ENCODE results near the gene DNAJA2. TPM values are rescaled to one million over a fixed set of nuclear protein-coding genes. Genes with fewer than 3 reads are reported as not detected.
A peak's percentile ranks its signal among the peaks of the same experiment; 100 is the strongest.

DNAJA2 gene
- polyA plus RNA-seq, 2 of the 4 experiments (the other 2 are of a cell fraction), result 33.7 to 82.3 TPM

DNA sequence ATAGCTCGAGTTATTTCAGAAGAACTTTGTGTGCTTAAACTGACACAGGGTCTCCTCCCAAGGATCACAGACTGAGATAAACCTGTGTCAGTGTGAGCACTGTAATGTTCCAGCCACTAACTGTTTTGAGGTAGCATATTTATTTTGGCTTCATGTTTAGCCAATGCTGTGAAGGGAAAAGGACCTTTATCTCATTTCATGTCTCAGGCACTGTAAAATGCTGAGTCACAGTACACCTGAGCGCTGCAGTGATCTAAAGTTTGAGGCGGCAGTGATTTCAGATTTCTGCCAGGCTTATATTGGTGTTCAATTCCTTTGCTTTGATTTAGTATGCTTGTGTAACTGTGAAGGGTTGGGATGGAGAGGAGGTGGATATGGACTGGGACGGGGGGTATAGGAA is 3.1 kb upstream of the DNAJA2 start:
- DNase-seq (ENCODE audit: low read depth in 1 of 2, low spot score in 1 of 2) (peak in 1 of 2 experiments; percentile 24), ATAC-seq (no peak), FAIRE-seq (no peak)
- H3K4me2 ChIP-seq, result peak overlapping the region; percentile 45
- TF ChIP-seq MAFK (IDR thresholded peaks at IDR 0.05; ENCODE audit: partially characterized antibody), result peak; percentile 98
- peak; percentile 96 for TF ChIP-seq NFE2L2 (conservative IDR thresholded peaks at IDR 0.05; ENCODE audit: low read length)
- no peak for TF ChIP-seq CBX2 (IDR thresholded peaks at IDR 0.05; ENCODE audit: borderline replicate concordance, low read depth)
- no peak overlapping the region for H3K4me3 ChIP-seq
- POLR2A ChIA-PET, result no interaction called here
- WGBS (ENCODE audit: missing lambda C conversion rate), result 50% methylated on average over 4 of the region's 4 CpGs
- no peaks in the 10 kb centered on the region for H3K9me3 ChIP-seq
- CTCF ChIA-PET, result no interaction called here
- peak overlapping the region; percentile 66 to 85 for H3K27ac ChIP-seq
- H3K4me1 ChIP-seq, result peaks cover 25% of the 10 kb centered on the region

DNA sequence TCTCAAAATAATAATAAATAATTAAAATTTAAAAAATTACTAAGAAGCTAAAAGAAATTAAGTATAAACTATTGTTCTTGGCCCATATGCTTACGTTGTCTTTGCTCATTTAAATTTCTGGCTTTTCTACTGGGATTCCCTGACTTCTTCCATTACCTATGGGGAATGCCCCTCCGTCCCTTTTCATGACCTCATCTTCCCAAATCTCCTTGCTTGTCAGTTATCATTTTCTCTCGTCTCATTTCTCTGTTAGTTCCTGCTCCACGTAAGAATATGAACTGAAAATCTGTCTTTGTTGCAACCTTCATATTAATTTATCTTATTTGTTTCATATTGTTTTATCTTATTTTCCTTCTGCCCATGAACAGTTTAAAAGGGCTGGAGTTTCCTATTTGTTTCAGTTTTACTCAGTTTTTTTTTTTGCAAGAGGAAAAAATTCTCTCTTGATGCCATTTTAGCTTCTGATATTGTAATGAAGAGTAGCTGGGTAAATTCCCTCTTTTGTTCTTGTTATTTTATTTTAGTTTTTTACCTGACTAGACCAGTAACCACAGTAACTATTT is 2.5 kb upstream of the DNAJA2 start:
- Histone ChIP-seq H3K4me1 (peaks cover 31% of the 10 kb centered on the region), H3K27ac (peak overlapping the region; percentile 66 to 85), H3K4me3 (no peak overlapping the region), H3K9me3 (no peaks in the 10 kb centered on the region), H3K4me2 (peak overlapping the region; percentile 45)
- ATAC-seq (no peak), FAIRE-seq (no peak), DNase-seq (ENCODE audit: low read depth in 1 of 2, low spot score in 1 of 2) (no peak)
- TF ChIP-seq, protein P1, sequence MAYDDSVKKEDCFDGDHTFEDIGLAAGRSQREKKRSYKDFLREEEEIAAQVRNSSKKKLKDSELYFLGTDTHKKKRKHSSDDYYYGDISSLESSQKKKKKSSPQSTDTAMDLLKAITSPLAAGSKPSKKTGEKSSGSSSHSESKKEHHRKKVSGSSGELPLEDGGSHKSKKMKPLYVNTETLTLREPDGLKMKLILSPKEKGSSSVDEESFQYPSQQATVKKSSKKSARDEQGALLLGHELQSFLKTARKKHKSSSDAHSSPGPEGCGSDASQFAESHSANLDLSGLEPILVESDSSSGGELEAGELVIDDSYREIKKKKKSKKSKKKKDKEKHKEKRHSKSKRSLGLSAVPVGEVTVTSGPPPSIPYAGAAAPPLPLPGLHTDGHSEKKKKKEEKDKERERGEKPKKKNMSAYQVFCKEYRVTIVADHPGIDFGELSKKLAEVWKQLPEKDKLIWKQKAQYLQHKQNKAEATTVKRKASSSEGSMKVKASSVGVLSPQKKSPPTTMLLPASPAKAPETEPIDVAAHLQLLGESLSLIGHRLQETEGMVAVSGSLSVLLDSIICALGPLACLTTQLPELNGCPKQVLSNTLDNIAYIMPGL (CRISPR knock-in tag; IDR thresholded peaks at IDR 0.05; ENCODE audit: borderline replicate concordance), result no peak
- TF ChIP-seq BHLHE40 (IDR thresholded peaks at IDR 0.05; ENCODE audit: low read depth, low read length) (no peak), ZFP36 (IDR thresholded peaks at IDR 0.05; ENCODE audit: borderline replicate concordance, partially characterized antibody) (no peak), TFCP2L1 (CRISPR knock-in tag; IDR thresholded peaks at IDR 0.05) (no peak), CHD2 (IDR thresholded peaks at IDR 0.05; ENCODE audit: low read length, partially characterized antibody) (no peak), CBX2 (IDR thresholded peaks at IDR 0.05; ENCODE audit: borderline replicate concordance, low read depth) (no peak), FOSB (CRISPR knock-in tag; IDR thresholded peaks at IDR 0.05) (no peak), HOXB5 (CRISPR knock-in tag; IDR thresholded peaks at IDR 0.05) (no peak), TP53 (CRISPR knock-in tag; IDR thresholded peaks at IDR 0.05) (no peak), RFX5 (IDR thresholded peaks at IDR 0.05) (no peak), NPAS2 (CRISPR knock-in tag; IDR thresholded peaks at IDR 0.05; ENCODE audit: borderline replicate concordance) (no peak), GATA3 (IDR thresholded peaks at IDR 0.05; ENCODE audit: borderline replicate concordance) (no peak), CBX8 (IDR thresholded peaks at IDR 0.05) (no peak), PHF8 (IDR thresholded peaks at IDR 0.05; ENCODE audit: borderline replicate concordance, low read depth) (no peak), EHF (CRISPR knock-in tag; IDR thresholded peaks at IDR 0.05) (no peak)
- TF ChIP-seq, protein P2, sequence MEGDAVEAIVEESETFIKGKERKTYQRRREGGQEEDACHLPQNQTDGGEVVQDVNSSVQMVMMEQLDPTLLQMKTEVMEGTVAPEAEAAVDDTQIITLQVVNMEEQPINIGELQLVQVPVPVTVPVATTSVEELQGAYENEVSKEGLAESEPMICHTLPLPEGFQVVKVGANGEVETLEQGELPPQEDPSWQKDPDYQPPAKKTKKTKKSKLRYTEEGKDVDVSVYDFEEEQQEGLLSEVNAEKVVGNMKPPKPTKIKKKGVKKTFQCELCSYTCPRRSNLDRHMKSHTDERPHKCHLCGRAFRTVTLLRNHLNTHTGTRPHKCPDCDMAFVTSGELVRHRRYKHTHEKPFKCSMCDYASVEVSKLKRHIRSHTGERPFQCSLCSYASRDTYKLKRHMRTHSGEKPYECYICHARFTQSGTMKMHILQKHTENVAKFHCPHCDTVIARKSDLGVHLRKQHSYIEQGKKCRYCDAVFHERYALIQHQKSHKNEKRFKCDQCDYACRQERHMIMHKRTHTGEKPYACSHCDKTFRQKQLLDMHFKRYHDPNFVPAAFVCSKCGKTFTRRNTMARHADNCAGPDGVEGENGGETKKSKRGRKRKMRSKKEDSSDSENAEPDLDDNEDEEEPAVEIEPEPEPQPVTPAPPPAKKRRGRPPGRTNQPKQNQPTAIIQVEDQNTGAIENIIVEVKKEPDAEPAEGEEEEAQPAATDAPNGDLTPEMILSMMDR (IDR thresholded peaks at IDR 0.05), result no peak
- TF ChIP-seq, protein P3, sequence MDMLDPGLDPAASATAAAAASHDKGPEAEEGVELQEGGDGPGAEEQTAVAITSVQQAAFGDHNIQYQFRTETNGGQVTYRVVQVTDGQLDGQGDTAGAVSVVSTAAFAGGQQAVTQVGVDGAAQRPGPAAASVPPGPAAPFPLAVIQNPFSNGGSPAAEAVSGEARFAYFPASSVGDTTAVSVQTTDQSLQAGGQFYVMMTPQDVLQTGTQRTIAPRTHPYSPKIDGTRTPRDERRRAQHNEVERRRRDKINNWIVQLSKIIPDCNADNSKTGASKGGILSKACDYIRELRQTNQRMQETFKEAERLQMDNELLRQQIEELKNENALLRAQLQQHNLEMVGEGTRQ (IDR thresholded peaks at IDR 0.05), result no peak
- TF ChIP-seq, protein P4, sequence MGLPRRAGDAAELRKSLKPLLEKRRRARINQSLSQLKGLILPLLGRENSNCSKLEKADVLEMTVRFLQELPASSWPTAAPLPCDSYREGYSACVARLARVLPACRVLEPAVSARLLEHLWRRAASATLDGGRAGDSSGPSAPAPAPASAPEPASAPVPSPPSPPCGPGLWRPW (IDR thresholded peaks at IDR 0.05), result no peak
- TF ChIP-seq, protein P5, sequence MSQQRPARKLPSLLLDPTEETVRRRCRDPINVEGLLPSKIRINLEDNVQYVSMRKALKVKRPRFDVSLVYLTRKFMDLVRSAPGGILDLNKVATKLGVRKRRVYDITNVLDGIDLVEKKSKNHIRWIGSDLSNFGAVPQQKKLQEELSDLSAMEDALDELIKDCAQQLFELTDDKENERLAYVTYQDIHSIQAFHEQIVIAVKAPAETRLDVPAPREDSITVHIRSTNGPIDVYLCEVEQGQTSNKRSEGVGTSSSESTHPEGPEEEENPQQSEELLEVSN (IDR thresholded peaks at IDR 0.05; ENCODE audit: borderline replicate concordance, low read depth), result no peak
- TF ChIP-seq, protein P6, sequence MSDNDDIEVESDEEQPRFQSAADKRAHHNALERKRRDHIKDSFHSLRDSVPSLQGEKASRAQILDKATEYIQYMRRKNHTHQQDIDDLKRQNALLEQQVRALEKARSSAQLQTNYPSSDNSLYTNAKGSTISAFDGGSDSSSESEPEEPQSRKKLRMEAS (IDR thresholded peaks at IDR 0.05), result no peak
- CTCF ChIA-PET, result interaction anchor here (2.5 kb wide), 1 partner anchor 166 kb away, joined by 6 read pairs; no protein-coding TSS in a partner anchor
- 89% methylated on average over 4 of the region's 4 CpGs for WGBS (ENCODE audit: missing lambda C conversion rate)
- POLR2A ChIA-PET, result interaction anchor here (0.6 kb wide), 1 partner anchor 62 kb away, joined by 6 read pairs; no protein-coding TSS in a partner anchor
